Effector memory CD4-positive, alpha-beta T cell (primary cell): ENCODE data around the gene HSPA12A.

Experiments used
- DNase-seq, 3 donors: peaks; one replicate each; pipeline ENCODE4 v3.0.0-alpha.2; 2020
- H3K27ac ChIP-seq: 2 replicates; pipeline ENCODE4 v1.7.0; 2013; ENCODE audit warnings: mild to moderate bottlenecking, low read length, moderate library complexity; ENCODE audit not compliant: insufficient read depth, poor library complexity, severe bottlenecking
- H3K27me3 ChIP-seq: replicated peaks from 2 replicates; pipeline ENCODE4 v1.7.0; 2013; ENCODE audit warnings: mild to moderate bottlenecking, low read length; ENCODE audit not compliant: insufficient read depth, control insufficient read depth, poor library complexity, severe bottlenecking
- H3K36me3 ChIP-seq: 2 replicates; pipeline ENCODE4 v1.7.0; 2013; ENCODE audit warnings: mild to moderate bottlenecking, low read length, moderate library complexity; ENCODE audit not compliant: control insufficient read depth, insufficient read depth
- H3K4me1 ChIP-seq: 2 replicates; pipeline ENCODE4 v1.7.0; 2013; ENCODE audit warnings: low read length, mild to moderate bottlenecking; ENCODE audit not compliant: control insufficient read depth, insufficient read depth, poor library complexity, severe bottlenecking
- H3K4me3 ChIP-seq: 2 replicates; pipeline ENCODE4 v1.7.0; 2013; ENCODE audit warnings: low read length, low read depth, mild to moderate bottlenecking; ENCODE audit not compliant: insufficient read depth, poor library complexity, severe bottlenecking
- H3K9me3 ChIP-seq: 2 replicates; pipeline ENCODE4 v1.7.0; 2013; ENCODE audit warnings: mild to moderate bottlenecking, low read length, moderate library complexity; ENCODE audit not compliant: control insufficient read depth

The HSPA12A gene

DNA sequence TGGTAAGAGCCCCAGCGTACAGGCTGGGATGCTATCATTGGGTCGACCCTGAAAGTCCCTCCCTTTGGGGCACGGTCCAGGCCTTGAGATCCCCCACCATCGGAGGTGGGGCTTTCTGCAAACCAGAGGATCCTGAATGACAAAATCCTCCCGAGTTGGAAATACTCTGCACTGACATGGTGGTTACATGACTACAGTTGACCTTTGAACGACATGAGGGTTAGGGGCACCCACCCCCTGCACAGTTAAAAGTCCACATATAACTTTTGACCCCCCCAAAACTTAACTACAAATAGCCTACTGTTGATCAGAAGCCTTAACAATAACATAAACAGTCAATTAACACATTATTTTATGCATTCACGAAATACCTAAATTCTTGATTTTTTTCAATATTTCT, 13.1 kb downstream of the HSPA12A start:
- Histone ChIP-seq H3K9me3 (no peaks in the 10 kb centered on the region), H3K27me3 (peaks cover 19% of the 10 kb centered on the region), H3K27ac (no peak overlapping the region), H3K36me3 (no peaks in the 10 kb centered on the region), H3K4me3 (no peak overlapping the region), H3K4me1 (peaks cover 12% of the 10 kb centered on the region)
- no peak for DNase-seq

DNA sequence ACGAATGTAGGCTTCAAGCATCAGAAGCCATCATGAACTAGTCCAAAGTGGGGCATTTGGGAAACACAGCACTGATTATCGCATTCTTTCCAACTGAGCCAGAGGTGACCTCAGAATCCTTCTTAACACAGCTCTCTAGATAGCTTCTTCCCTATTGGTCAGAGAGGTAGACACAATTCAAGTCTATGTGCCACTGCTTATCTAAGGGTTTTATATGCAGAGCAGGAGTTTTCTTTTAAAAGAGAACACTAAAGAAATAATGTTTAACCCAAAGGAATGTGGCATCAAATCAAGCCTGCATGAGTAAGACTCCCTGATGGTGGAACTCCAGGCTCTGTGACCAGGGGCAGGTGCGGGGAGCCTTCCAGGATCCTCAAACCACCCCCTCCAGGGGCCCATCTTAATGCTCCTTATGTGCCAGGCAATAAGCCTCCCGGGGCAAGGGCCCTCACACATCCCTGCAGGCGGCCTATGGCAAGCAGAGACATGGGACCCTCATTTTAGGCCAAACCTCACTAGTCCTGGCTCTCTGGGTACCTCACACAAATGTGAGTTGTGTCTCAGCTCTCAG, 13.8 kb downstream of the HSPA12A start:
- H3K4me3 ChIP-seq = no peak overlapping the region
- no peak for DNase-seq
- no peak overlapping the region for H3K27ac ChIP-seq
- peaks cover 19% of the 10 kb centered on the region for H3K4me1 ChIP-seq
- H3K36me3 ChIP-seq = no peaks in the 10 kb centered on the region
- H3K27me3 ChIP-seq = peaks cover 19% of the 10 kb centered on the region
- H3K9me3 ChIP-seq = no peaks in the 10 kb centered on the region

DNA sequence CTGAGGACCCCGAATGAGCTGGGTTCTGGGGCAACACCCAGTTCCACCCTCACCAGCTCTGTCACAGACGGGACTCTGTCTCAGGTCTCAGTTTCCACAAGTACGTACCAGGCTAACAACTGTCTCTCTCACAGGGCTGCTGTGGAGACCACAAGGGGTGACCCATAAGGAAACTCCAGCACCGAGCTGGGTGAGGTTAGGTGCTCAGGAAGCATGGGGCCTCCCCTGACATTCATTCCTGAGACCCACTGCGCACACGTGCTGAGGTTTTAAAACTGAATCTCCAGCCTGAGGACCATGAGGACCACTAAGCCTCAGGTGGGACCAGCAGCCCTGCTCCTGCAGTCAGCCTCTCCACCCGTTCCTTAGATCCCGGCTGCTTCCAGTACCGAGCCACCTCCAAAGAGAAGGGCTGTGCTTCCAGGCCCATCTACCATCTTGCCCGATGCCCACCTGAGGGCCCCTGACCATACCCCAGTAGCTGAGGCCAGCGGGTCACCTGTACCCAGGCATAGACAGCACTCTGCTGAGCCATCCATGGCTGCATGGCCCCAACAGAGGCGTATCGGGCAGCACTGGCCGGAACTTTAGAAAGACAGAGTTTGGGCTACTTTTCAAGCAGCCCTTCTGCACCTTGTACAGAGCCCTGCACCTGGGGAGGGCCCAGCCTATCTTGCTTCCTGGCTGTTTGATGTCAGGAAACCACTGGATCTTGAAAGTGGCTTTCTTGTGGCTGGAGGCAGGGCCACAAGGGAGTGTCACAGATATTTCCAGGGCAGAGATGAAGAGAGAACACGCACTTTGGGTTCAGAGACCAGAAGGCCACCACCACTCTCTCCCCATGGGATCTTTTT, 18.7 kb downstream of the HSPA12A start:
- Histone ChIP-seq H3K27ac (no peak overlapping the region), H3K36me3 (no peaks in the 10 kb centered on the region), H3K27me3 (peaks cover 27% of the 10 kb centered on the region), H3K4me1 (peaks cover 29% of the 10 kb centered on the region), H3K9me3 (no peaks in the 10 kb centered on the region), H3K4me3 (peak overlapping the region; percentile 23)
- peak; percentile 18 to 49 (median 42) for DNase-seq

DNA sequence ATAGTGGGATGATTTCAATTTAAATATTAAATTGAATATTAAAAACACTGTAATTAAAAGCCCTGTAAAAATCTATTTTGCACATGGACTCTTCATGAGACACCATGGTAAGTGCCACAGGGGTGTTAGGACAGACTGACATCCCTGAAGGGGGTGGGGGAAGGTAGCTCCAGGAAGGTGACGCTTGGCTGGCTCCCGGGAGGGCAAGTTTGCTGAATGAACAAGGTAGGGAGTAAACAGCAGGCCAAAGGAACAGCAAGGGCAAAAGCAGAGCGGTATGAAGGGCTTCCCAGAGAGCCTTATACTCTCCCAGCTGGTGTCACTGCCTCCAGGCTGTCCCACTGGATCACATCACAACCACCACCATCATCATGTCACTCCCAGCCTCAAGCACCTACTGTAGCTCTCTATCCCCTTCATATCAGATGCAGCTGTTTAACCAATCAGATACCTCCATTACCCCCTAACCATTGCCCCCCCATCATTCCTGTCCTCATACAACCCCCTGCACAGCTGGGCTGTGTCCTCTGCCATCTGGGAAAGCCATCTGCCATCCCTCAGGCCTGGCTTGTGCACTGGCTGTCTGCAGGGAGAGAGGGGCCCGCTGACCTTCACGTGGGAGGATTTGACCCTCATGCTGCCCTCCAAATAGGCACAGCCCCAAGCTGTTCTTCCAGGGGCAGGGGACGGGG, 19.5 kb downstream of the HSPA12A start:
- no peak for DNase-seq
- no peaks in the 10 kb centered on the region for H3K9me3 ChIP-seq
- H3K4me1 ChIP-seq = peaks cover 29% of the 10 kb centered on the region
- no peaks in the 10 kb centered on the region for H3K36me3 ChIP-seq
- peaks cover 27% of the 10 kb centered on the region for H3K27me3 ChIP-seq
- H3K27ac ChIP-seq = no peak overlapping the region
- no peak overlapping the region for H3K4me3 ChIP-seq

DNA sequence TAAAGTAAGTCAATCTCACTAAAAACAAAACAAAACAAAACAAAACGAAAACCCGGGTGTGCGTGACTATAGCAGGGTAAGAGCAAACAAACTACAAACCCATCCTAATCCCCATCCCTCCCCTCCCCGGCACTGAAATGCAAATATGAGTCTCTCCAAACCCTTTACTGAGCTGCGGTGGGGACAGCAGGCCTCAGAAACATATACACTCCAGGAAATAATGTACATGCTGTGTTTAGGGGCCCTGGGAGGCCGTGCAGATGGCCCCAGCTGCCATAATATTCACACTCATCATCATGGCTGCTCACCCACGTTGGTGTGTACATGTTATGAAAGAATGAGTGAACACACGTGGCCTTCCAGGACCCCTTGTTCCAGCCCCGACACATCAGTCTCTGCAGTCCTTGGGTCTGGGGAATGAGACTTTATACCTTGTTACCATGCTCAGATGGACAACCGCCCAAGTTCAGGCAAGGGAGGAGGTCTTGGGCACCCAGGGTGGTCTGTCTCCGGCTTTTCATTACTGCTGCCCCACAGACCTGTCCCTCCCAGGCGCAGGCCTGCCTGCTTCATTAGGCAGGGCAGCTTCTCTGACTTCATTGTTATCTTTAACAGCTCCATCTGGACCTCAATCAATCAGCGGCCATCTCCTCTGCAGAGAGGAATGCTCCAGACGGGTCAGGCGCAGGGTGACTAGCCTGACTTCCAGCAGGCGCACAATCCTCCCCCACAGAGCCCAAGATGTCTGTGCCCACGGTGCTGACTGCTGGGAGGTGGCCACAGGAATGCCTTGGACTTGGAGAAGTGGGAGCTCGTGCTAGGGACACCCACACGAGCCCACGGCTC, 20.6 kb downstream of the HSPA12A start:
- Histone ChIP-seq H3K9me3 (no peaks in the 10 kb centered on the region), H3K27me3 (peaks cover 29% of the 10 kb centered on the region), H3K27ac (no peak overlapping the region), H3K4me1 (peaks cover 29% of the 10 kb centered on the region), H3K36me3 (no peaks in the 10 kb centered on the region), H3K4me3 (no peak overlapping the region)
- no peak for DNase-seq

DNA sequence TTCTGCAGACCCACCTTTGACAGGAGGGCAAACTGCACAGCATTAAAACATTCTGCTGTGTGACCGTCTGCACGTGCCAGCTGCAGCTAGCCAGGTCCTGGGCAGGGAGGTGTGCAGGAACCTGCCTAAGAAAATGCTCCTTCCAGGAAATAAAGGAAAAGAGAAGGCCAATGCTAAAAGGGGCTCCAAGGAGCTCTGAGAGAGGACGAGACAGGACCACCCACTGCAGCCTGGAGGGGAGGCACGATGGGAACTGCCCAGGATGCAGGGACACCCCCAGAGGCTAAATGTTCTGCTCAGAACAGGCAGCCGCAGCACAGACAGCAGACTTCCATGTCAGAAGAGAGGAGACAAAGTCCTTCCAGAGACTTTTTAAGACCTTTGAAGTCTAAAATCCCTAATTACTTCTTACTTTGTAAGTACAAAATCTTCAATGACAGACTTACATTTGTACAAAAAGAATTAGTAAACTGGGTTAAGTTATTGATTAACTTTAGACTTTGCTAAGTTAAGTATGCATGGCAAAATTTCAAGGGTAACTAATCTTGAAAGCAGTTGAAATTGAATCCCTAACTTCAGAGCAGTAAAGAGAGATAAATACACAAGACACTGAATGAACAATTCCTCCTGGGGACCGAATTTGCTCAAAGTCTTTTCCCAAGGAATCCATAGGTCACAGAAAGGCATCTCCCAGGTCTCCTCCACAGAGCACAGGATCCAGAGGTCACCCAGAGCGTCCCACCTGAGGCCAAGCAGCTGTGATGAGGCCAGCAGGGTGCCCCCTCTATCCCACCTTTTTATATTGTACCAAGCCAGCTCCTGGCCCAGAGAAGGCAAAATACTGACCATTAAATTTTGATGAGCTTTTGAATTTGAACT, 21.5 kb downstream of the HSPA12A start:
- Histone ChIP-seq H3K27me3 (peaks cover 23% of the 10 kb centered on the region), H3K27ac (no peak overlapping the region)
- DNase-seq = no peak

DNA sequence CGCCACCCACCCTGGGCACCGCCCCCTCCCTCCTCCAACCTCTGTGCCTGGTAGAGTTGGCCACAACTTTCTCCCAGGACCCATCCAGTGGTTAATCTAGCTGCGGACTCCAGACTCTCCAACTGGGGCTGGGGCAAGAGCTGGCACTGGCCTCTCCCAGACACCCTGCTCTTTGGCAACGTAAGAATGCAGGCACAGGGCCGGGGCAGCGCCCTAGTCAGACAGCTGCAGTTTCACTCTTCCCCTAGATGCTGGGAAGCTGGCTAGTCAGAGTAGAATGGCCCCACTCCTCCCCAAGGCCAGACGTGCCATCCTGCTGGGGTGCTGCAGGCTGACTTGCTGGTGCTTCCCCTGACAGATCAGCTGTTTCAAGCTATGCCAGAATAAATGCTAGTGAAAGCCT, 22.1 kb downstream of the HSPA12A start:
- Histone ChIP-seq H3K36me3 (no peaks in the 10 kb centered on the region), H3K4me1 (peaks cover 26% of the 10 kb centered on the region), H3K27ac (no peak overlapping the region), H3K9me3 (no peaks in the 10 kb centered on the region), H3K4me3 (no peak overlapping the region), H3K27me3 (peaks cover 19% of the 10 kb centered on the region)
- DNase-seq = no peak

More for the DNA sequence above, 21.5 kb downstream of the HSPA12A start:
- Histone ChIP-seq H3K36me3 (no peaks in the 10 kb centered on the region), H3K4me1 (peaks cover 29% of the 10 kb centered on the region), H3K9me3 (no peaks in the 10 kb centered on the region), H3K4me3 (no peak overlapping the region)

DNA sequence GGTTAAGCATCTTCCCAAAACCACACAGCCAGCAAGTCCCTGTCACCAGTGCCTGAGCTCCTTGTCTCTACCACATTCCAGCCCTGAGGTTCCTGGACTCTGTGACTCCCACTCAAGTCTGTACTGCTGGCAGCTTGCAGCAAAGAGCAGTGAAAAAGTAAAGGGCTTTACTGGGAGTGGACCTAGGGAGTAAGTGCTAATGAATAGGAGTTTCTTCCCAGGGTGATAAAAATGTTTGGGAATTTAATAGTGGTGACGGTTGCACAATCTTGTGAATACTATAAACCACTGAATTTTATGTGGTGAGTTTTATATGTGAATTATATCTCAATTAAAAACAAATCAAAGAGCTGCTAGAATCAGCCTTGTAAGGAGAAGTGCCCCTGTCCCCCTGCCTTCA, 22.6 kb downstream of the HSPA12A start:
- Histone ChIP-seq H3K4me3 (no peak overlapping the region), H3K27me3 (peaks cover 14% of the 10 kb centered on the region), H3K36me3 (no peaks in the 10 kb centered on the region), H3K4me1 (peaks cover 22% of the 10 kb centered on the region), H3K9me3 (no peaks in the 10 kb centered on the region), H3K27ac (no peak overlapping the region)
- DNase-seq = no peak

DNA sequence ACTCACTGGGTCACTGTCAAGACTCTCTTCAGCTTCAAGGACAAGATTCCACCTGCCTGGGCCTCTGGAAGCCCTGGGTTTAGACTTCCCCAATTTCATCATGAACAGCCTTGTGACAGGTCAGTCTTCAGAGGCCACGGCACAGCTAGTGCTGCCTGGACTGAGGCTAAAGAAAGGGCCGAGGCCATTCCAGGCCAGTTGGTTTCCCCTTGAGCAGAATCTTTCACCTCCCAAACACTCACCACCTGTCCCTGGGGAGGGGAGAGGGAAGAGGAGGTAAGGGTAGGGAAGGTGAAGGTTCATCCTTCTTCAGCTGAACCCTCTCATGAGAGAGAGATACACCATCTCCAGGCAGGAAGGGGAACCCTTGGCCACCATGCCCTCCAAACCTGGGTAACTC, 24.3 kb downstream of the HSPA12A start:
- H3K36me3 ChIP-seq = no peaks in the 10 kb centered on the region
- no peaks in the 10 kb centered on the region for H3K9me3 ChIP-seq
- no peak for DNase-seq
- H3K4me1 ChIP-seq = peaks cover 4% of the 10 kb centered on the region
- no peak overlapping the region for H3K4me3 ChIP-seq
- H3K27ac ChIP-seq = no peak overlapping the region
- H3K27me3 ChIP-seq = peaks cover 12% of the 10 kb centered on the region
